ENCODE measurements around the gene PHF19.

The PHF19 gene

GRCh38 chr9:120891884-120892747 is 15.1 kb upstream of the PHF19 start:
- DNase-seq: no peak

- peak; percentile 52 for DNase-seq
Measured at GRCh38 chr9:120891245-120891883, 14.4 kb upstream of the PHF19 start.

GRCh38 chr9:120890320-120891244 is 13.6 kb upstream of the PHF19 start:
- DNase-seq: peak; percentile 29

- DNase-seq: no peak
Measured at GRCh38 chr9:120889606-120890271, 12.8 kb upstream of the PHF19 start.

GRCh38 chr9:120888626-120889025 is 11.6 kb upstream of the PHF19 start:
- no peak for DNase-seq

GRCh38 chr9:120886490-120886967 is 9.5 kb upstream of the PHF19 start:
- DNase-seq: no peak

- no peak for DNase-seq
Measured at GRCh38 chr9:120885958-120886357, 9.0 kb upstream of the PHF19 start.

- no peak for DNase-seq
Measured at GRCh38 chr9:120885457-120885856, 8.5 kb upstream of the PHF19 start.

- DNase-seq: no peak
Measured at GRCh38 chr9:120883608-120883996, 6.6 kb upstream of the PHF19 start.

- DNase-seq: no peak
Measured at GRCh38 chr9:120882935-120883607, 6.1 kb upstream of the PHF19 start.

- no peak for DNase-seq
Measured at GRCh38 chr9:120879446-120879845, 2.5 kb upstream of the PHF19 start.

- no peak for DNase-seq
Measured at GRCh38 chr9:120878188-120879130, 1.5 kb upstream of the PHF19 start.

GRCh38 chr9:120877276-120878034 is 467 bp upstream of the PHF19 start:
- DNase-seq: peak; percentile 70

- peak; percentile 86 for DNase-seq
Measured at GRCh38 chr9:120875954-120876841, 790 bp downstream of the PHF19 start.

- no peak for DNase-seq
Measured at GRCh38 chr9:120875643-120875953, 1.4 kb downstream of the PHF19 start.

GRCh38 chr9:120875195-120875565 is 1.8 kb downstream of the PHF19 start:
- DNase-seq: no peak

- no peak for DNase-seq
Measured at GRCh38 chr9:120874226-120875194, 2.5 kb downstream of the PHF19 start.

GRCh38 chr9:120873512-120873911 is 3.5 kb downstream of the PHF19 start:
- DNase-seq: no peak
